ENCODE data around the gene HOXD9.

DNA sequence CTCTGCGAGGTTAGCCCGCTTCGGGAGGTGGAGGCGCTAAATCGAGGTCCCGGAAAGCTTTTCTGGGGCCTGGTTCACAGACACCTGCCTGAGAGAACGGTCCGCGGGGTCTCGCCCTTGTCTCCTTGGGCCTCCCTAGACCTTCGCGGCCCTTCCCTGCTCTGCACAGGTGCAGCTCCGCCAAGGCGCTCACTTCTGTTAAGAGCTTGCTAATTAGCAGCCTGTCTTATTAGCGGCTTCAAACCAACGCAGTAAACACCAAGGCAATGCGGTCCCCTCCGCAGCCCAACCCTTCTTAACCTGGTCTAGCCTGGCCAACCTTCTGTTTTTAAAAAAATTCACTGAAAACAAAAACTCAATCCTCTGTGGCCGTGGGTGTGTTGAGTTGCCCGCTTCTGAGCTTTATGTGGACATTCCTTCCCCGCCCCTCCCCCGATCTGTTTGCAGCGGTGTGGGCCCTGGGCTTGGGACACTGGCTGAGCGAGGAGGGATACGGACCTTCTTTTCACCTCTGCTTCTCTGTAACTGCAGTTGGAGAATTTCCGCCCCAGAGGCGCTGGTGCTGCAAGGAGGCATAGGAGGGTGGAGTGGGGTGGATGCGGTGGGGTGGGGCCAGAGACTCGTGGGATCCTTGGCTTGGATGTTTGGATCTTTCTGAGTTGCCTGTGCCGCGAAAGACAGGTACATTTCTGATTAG is 25.4 kb downstream of the HOXD9 start:
- TF ChIP-seq, protein P1, sequence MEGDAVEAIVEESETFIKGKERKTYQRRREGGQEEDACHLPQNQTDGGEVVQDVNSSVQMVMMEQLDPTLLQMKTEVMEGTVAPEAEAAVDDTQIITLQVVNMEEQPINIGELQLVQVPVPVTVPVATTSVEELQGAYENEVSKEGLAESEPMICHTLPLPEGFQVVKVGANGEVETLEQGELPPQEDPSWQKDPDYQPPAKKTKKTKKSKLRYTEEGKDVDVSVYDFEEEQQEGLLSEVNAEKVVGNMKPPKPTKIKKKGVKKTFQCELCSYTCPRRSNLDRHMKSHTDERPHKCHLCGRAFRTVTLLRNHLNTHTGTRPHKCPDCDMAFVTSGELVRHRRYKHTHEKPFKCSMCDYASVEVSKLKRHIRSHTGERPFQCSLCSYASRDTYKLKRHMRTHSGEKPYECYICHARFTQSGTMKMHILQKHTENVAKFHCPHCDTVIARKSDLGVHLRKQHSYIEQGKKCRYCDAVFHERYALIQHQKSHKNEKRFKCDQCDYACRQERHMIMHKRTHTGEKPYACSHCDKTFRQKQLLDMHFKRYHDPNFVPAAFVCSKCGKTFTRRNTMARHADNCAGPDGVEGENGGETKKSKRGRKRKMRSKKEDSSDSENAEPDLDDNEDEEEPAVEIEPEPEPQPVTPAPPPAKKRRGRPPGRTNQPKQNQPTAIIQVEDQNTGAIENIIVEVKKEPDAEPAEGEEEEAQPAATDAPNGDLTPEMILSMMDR (conservative IDR thresholded peaks at IDR 0.05; ENCODE audit: low read depth, low read length), result no peak
- no peak for TF ChIP-seq EZH2phosphoT487 (IDR thresholded peaks at IDR 0.05; ENCODE audit: borderline replicate concordance, low read length)
- TF ChIP-seq EZH2 (IDR thresholded peaks at IDR 0.05; ENCODE audit: low read length, unreplicated experiment), result no peak

All from PC-3 (cell line).